ENCODE results near the gene ROBO1.

- no peak for TF ChIP-seq CTCF (IDR thresholded peaks at IDR 0.05)
- no peak for TF ChIP-seq POLR2A (IDR thresholded peaks at IDR 0.05)
Observed at GRCh38 chr3:79199966-79200365, 567.8 kb downstream of the ROBO1 start.
